SK-N-SH (cell line): ENCODE results near the gene CPA3. TPM values are rescaled to one million over a fixed set of nuclear protein-coding genes. Genes with fewer than 3 reads are reported as not detected.

Experiments
- CTCF ChIA-PET: fragments of 300-600, 350-600 bp; formaldehyde crosslinking; extraction: SDS; loops from one replicate; lab custom pipeline; 2021; lab: Yijun Ruan, JAX
- POLR2A ChIA-PET: fragments of 350-600 bp; sonication (Branson Sonifier 250); formaldehyde crosslinking; extraction: SDS; loops from one replicate; lab custom pipeline; 2020; ENCODE audit warnings: antibody characterized with exemption, inconsistent platforms; lab: Yijun Ruan, JAX
- DNase-seq: peaks from one replicate; pipeline ENCODE4 v3.0.0; 2012
- H2AFZ ChIP-seq: fragments of 200-600 bp; sonication (generic); 2 replicates; pipeline ENCODE4 v1.8.1; 2016; ENCODE audit warnings: antibody characterized with exemption, mild to moderate bottlenecking, low read depth
- H3F3A ChIP-seq: fragments of 200-600 bp; sonication (generic); replicated peaks from 2 replicates; pipeline ENCODE3; 2016; ENCODE audit warnings: antibody characterized with exemption, mild to moderate bottlenecking; ENCODE audit not compliant: insufficient read depth
- H3K27ac ChIP-seq, 2 experiments: fragments of 200-500 bp in 1 of 2; fragments of 200-600 bp in 1 of 2; sonication (Bioruptor generic) in 1 of 2; sonication (generic), shearing (Covaris generic) in 1 of 2; 2 replicates each; pipeline versions ENCODE4 v1.5.1 to v1.6.1; 2014 to 2016; ENCODE audit warnings: low read depth in 2 of 2, inconsistent platforms in 1 of 2, low read length in 1 of 2, mild to moderate bottlenecking in 1 of 2, mixed read lengths in 1 of 2
- H3K27me3 ChIP-seq: fragments of 200-600 bp; sonication (generic), shearing (Covaris generic); 2 replicates; pipeline ENCODE4 v1.6.1; 2016; ENCODE audit warnings: mixed run types; ENCODE audit not compliant: insufficient read depth
- H3K36me3 ChIP-seq, 2 experiments: fragments of 200-500 bp in 1 of 2; fragments of 200-600 bp in 1 of 2; sonication (Bioruptor generic) in 1 of 2; sonication (generic) in 1 of 2; replicated peaks in 1 of 2; 2 replicates each; pipeline versions ENCODE3 to v1.5.1; 2014 to 2016; ENCODE audit warnings: low read length in 1 of 2, mild to moderate bottlenecking in 1 of 2; ENCODE audit not compliant: insufficient read depth in 2 of 2, control insufficient read depth in 1 of 2
- H3K4me1 ChIP-seq, 2 experiments: fragments of 200-500 bp in 1 of 2; fragments of 200-600 bp in 1 of 2; sonication (Bioruptor generic) in 1 of 2; sonication (generic), shearing (Covaris generic) in 1 of 2; 2 replicates each; pipeline versions ENCODE4 v1.5.1 to v1.6.1; 2014 to 2016; ENCODE audit warnings: low read depth in 1 of 2, low read length in 1 of 2, mixed run types in 1 of 2; ENCODE audit not compliant: insufficient read depth in 2 of 2, control insufficient read depth in 1 of 2
- H3K4me2 ChIP-seq: fragments of 200-600 bp; sonication (generic), shearing (Covaris generic); 2 replicates; pipeline ENCODE4 v1.6.1; 2017; ENCODE audit warnings: mixed run types
- H3K4me3 ChIP-seq, 2 experiments: fragments of 200-500 bp in 1 of 2; fragments of 200-600 bp in 1 of 2; sonication (Bioruptor generic) in 1 of 2; sonication (generic), shearing (Covaris generic) in 1 of 2; 2 replicates each; pipeline versions ENCODE4 v1.5.1 to v1.8.1; 2014 to 2016; ENCODE audit warnings: low read depth in 2 of 2, inconsistent platforms in 1 of 2, low read length in 1 of 2, mild to moderate bottlenecking in 1 of 2, mixed read lengths in 1 of 2, moderate library complexity in 1 of 2
- H3K79me2 ChIP-seq: fragments of 200-600 bp; sonication (generic); 2 replicates; pipeline ENCODE4 v1.8.1; 2017; ENCODE audit warnings: mild to moderate bottlenecking; ENCODE audit not compliant: insufficient read depth
- H3K9ac ChIP-seq: fragments of 200-600 bp; sonication (generic); 2 replicates; pipeline ENCODE4 v1.6.1; 2017; ENCODE audit warnings: mixed run types
- H3K9me2 ChIP-seq: fragments of 200-600 bp; sonication (generic); 2 replicates; pipeline ENCODE4 v1.6.1; 2017; ENCODE audit warnings: mixed run types
- H3K9me3 ChIP-seq: fragments of 200-600 bp; sonication (generic); 2 replicates; pipeline ENCODE4 v1.6.1; 2017; ENCODE audit warnings: mixed run types, mild to moderate bottlenecking, moderate library complexity
- H4K20me1 ChIP-seq: fragments of 200-600 bp; sonication (generic); 2 replicates; pipeline ENCODE4 v1.6.1; 2017; ENCODE audit warnings: mild to moderate bottlenecking, mixed run types; ENCODE audit not compliant: insufficient read depth
- CTCF ChIP-seq: fragments of 200-600 bp; sonication (generic); IDR thresholded peaks from 2 replicates; pipeline ENCODE4 v1.6.1; 2017; ENCODE audit warnings: antibody characterized with exemption, mild to moderate bottlenecking, moderate library complexity
- ELF1 ChIP-seq: IDR thresholded peaks from 2 replicates; pipeline ENCODE4 v1.4.0; 2012
- EP300 ChIP-seq, 2 experiments: IDR thresholded peaks; 2 replicates each; pipeline versions ENCODE4 v1.4.0 to v1.6.1; 2012; ENCODE audit warnings: borderline replicate concordance in 1 of 2, low read depth in 1 of 2, low read length in 1 of 2
- EZH2phosphoT487 ChIP-seq: fragments of 200-600 bp; sonication (generic); IDR thresholded peaks from 2 replicates; pipeline ENCODE4 v1.6.1; 2017; ENCODE audit warnings: low read depth, mixed run types, mild to moderate bottlenecking, antibody characterized with exemption, moderate library complexity, borderline replicate concordance
- FOXM1 ChIP-seq: IDR thresholded peaks from 2 replicates; pipeline ENCODE4 v1.4.0; 2012; ENCODE audit warnings: low read depth, mild to moderate bottlenecking
- GABPA ChIP-seq: IDR thresholded peaks from 2 replicates; pipeline ENCODE4 v1.4.0; 2012; ENCODE audit warnings: low read depth, mild to moderate bottlenecking
- MEF2A ChIP-seq: IDR thresholded peaks from 2 replicates; pipeline ENCODE4 v1.4.0; 2012; ENCODE audit warnings: low read depth, borderline replicate concordance
- MXI1 ChIP-seq: IDR thresholded peaks from 2 replicates; pipeline ENCODE4 v1.6.1; 2012; ENCODE audit warnings: mild to moderate bottlenecking, low read depth, low read length, improper control_type of control experiment
- NFIC ChIP-seq: IDR thresholded peaks from 2 replicates; pipeline ENCODE4 v1.4.0; 2012; ENCODE audit warnings: borderline replicate concordance
- PBX3 ChIP-seq: IDR thresholded peaks from 2 replicates; pipeline ENCODE4; 2012
- RFX5 ChIP-seq: IDR thresholded peaks from 2 replicates; pipeline ENCODE4 v1.6.1; 2012; ENCODE audit warnings: mild to moderate bottlenecking, improper control_type of control experiment, low read length
- RXRA ChIP-seq: IDR thresholded peaks from 2 replicates; pipeline ENCODE4 v1.4.0; 2012; ENCODE audit warnings: low read depth, mild to moderate bottlenecking, borderline replicate concordance
- SIN3A ChIP-seq: IDR thresholded peaks from 2 replicates; pipeline ENCODE4 v1.6.1; 2012; ENCODE audit warnings: low read depth, mild to moderate bottlenecking, low read length, moderate library complexity, borderline replicate concordance
- TAF1 ChIP-seq: IDR thresholded peaks from 2 replicates; pipeline ENCODE4 v1.6.1; 2012; ENCODE audit warnings: low read depth, mild to moderate bottlenecking, low read length, moderate library complexity, borderline replicate concordance
- TEAD4 ChIP-seq: IDR thresholded peaks from 2 replicates; pipeline ENCODE4 v1.4.0; 2012; ENCODE audit warnings: mild to moderate bottlenecking, borderline replicate concordance; ENCODE audit not compliant: insufficient read depth
- YY1 ChIP-seq: IDR thresholded peaks from 2 replicates; pipeline ENCODE4 v1.4.0; 2012; ENCODE audit warnings: low read depth, mild to moderate bottlenecking
- polyA plus RNA-seq, 3 experiments: library from polyadenylated mRNA; depleted of rRNA; stranded (reverse); fragments of >200 nt; gene quantifications; 2 replicates each; pipeline ENCODE4 v1.2.3, GENCODE V29; 2012
- TF ChIP-seq, protein P1 (sequence below): IDR thresholded peaks from 2 replicates; pipeline ENCODE4 v1.4.0; 2012; ENCODE audit warnings: low read depth, borderline replicate concordance
- TF ChIP-seq, protein P2 (sequence below): IDR thresholded peaks from 2 replicates; pipeline ENCODE4 v1.4.0; 2012; ENCODE audit warnings: low read depth, borderline replicate concordance

The CPA3 gene
- polyA plus RNA-seq, 1 of the 3 experiments (the other 2 are of a cell fraction): not detected

DNA sequence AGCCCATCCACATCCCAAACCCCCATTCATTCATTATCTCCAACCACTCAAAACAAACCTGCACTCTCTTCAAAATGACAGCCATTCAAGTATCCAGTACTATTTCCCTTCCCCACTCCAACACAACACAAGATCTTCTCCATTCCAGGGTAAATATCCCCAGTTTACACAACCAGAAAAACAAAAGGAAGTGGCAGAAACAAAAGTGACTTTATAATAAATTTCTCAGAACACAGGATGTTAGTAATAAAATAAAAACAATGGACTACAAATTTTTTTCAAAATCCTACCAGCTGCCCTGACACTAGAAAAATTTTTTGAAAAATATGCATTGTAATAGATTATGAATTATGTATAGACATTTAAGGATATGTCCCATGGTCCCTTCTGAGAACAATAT is 14.2 kb downstream of the CPA3 start:
- H4K20me1 ChIP-seq: no peaks in the 10 kb centered on the region
- H3K4me2 ChIP-seq: no peak overlapping the region
- CTCF ChIA-PET: interaction anchor here (0.7 to 3.2 kb wide), 6 partner anchors 18 to 153 kb away, joined by 3 to 24 read pairs (median 5); no protein-coding TSS in a partner anchor

More for the DNA sequence above, 14.2 kb downstream of the CPA3 start:
- H3K9me3 ChIP-seq: no peaks in the 10 kb centered on the region
- H3K79me2 ChIP-seq: no peaks in the 10 kb centered on the region
- no peak overlapping the region for H3K27ac ChIP-seq
- no peaks in the 10 kb centered on the region for H3K27me3 ChIP-seq
- H3K36me3 ChIP-seq: no peaks in the 10 kb centered on the region
- POLR2A ChIA-PET: interaction anchor here (0.7 kb wide), 1 partner anchor 1484 kb away, joined by 3 read pairs; no protein-coding TSS in a partner anchor
- no peaks in the 10 kb centered on the region for H3F3A ChIP-seq
- no peaks in the 10 kb centered on the region; a peak in 2 of 4 replicates for H3K4me1 ChIP-seq
- DNase-seq: no peak
- no peak overlapping the region for H3K4me3 ChIP-seq
- H2AFZ ChIP-seq: no peak overlapping the region
- H3K9ac ChIP-seq: no peak overlapping the region
- H3K9me2 ChIP-seq: no peaks in the 10 kb centered on the region
- TF ChIP-seq CTCF: no peak
- TF ChIP-seq NFIC: no peak
- TF ChIP-seq GABPA: no peak
- TF ChIP-seq MEF2A: no peak
- TF ChIP-seq FOXM1: no peak
- no peak for TF ChIP-seq TEAD4
- no peak for TF ChIP-seq ELF1
- no peak for TF ChIP-seq TAF1
- no peak for TF ChIP-seq EZH2phosphoT487
- no peak for TF ChIP-seq PBX3
- TF ChIP-seq RFX5: no peak
- TF ChIP-seq EP300 (IDR thresholded peaks at IDR 0.05; ENCODE audit: borderline replicate concordance in 1 of 2, low read depth in 1 of 2, low read length in 1 of 2): no peak
- no peak for TF ChIP-seq RXRA
- TF ChIP-seq YY1: no peak
- TF ChIP-seq, protein P1, sequence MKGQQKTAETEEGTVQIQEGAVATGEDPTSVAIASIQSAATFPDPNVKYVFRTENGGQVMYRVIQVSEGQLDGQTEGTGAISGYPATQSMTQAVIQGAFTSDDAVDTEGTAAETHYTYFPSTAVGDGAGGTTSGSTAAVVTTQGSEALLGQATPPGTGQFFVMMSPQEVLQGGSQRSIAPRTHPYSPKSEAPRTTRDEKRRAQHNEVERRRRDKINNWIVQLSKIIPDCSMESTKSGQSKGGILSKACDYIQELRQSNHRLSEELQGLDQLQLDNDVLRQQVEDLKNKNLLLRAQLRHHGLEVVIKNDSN: no peak
- no peak for TF ChIP-seq MXI1
- TF ChIP-seq, protein P2, sequence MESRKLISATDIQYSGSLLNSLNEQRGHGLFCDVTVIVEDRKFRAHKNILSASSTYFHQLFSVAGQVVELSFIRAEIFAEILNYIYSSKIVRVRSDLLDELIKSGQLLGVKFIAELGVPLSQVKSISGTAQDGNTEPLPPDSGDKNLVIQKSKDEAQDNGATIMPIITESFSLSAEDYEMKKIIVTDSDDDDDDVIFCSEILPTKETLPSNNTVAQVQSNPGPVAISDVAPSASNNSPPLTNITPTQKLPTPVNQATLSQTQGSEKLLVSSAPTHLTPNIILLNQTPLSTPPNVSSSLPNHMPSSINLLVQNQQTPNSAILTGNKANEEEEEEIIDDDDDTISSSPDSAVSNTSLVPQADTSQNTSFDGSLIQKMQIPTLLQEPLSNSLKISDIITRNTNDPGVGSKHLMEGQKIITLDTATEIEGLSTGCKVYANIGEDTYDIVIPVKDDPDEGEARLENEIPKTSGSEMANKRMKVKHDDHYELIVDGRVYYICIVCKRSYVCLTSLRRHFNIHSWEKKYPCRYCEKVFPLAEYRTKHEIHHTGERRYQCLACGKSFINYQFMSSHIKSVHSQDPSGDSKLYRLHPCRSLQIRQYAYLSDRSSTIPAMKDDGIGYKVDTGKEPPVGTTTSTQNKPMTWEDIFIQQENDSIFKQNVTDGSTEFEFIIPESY: no peak
- no peak for TF ChIP-seq SIN3A
- TF ChIP-seq, all 33 proteins: peak for 0
